Measurements from ENCODE around the gene ARCN1. TPM values are rescaled to one million over a fixed set of nuclear protein-coding genes. Genes with fewer than 3 reads are reported as not detected.
A peak's percentile ranks its signal among the peaks of the same experiment; 100 is the strongest.

ARCN1 gene
- total RNA-seq, 1 experiment from 2014 or later, result 198 TPM

DNA sequence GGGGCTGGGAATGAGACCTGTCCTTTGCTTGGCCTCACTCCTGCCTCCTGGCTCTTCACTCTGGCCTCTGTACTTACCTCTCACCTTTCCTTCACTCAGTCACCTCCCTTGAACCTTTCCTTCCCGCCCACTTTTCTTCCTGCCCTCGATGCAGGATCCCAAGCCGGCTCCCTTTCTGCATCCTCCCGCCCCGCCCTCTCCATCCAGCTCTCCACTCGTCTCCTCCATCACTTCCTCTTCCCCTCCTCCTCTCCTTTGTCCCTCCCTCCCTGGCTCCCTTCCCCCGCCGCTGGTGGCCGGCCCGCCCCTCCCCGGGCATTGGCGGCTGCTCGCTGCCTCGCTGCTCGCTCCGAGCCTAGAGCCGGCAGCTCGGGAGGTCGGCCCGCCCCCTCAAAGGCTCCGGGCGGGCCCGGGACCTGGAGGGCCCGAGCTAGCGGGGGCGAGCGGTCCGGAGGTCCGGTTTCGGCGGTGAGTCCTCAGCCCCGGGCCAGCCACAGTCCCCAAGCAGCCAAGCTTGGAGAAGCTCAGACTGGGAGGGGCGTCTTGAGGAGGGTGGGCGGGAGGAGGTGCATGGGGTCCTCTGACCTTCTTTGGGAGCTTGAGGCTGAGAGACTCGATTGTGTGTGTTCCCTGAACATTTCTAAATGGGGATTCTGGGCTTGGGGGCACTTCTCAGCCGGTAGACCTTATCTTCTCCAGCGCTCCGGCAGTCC is 49.0 kb downstream of the ARCN1 start:
- peak; percentile 92 for DNase-seq (ENCODE audit: low read depth)

DNA sequence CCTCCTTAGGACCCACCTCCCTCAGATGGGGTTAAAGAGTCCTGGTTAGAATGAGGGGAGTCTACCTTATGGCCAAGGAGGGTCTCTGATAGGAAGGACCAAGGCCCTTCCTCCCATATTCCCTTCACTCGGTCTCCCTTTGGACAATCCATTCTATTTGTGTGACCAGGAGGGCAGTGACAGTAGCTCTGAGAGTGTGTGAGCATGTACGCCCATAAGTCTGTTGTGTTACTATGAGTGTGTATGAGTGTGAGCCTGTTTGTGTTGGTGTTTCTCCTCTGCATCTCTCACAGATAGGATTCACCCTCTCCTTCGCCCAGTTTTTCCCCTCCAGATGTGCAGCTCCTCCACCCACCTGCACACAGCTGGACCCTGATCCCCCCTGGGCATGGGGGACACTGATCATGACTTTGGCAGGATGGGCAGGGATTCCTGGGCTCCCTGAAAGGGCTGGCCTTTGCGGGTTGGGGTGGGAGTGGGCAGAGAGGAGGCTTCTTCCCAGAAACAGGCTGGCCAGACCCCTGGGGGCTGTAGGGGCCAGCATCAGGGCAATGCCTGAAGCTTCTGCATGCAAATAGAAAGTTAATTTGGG is 49.7 kb downstream of the ARCN1 start:
- peak; percentile 14 for DNase-seq (ENCODE audit: low read depth)

DNA sequence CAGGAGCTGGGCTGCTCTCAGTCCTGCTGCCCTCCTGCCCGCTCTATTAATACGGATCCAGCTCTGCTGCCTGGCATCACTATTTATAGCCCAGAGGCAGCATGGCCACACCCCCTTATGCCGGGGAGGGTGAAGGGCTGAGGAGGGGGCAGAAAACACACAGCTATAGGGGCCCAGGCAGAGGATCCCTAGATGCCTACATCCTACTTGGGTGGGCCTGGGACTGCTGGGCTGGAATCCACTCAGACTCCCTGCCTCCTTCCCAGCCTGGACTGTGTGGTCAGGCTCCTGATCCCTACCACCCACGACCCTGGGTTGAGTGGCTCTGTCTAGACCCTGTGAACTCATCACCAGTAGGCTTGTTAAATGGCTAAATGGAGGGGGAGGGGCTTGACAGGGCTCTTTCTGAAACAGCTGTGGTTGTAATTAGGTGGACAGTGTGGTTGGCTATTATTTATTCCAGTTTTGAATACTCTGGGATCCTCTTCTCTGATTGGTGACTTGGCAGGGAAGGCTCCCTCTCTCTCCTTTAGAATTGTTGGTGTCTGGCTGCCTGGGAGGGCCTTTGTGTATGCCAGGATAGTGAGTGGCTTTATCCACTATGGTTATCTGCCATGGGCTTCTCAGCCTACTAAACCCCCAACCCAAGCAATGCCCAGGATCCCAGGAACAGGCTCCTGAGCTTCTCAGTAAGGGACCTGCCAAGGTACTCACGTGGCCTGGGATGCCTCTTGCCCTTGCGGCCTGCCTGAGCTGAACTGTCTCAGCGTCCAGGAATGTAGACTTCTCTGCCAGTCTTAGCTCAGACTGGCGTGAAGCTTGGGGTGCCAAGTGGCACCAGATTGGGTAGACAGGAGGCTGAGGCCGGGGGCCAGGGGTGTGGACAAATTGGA is 50.4 kb downstream of the ARCN1 start:
- peak; percentile 90 for DNase-seq (ENCODE audit: low read depth)

DNA sequence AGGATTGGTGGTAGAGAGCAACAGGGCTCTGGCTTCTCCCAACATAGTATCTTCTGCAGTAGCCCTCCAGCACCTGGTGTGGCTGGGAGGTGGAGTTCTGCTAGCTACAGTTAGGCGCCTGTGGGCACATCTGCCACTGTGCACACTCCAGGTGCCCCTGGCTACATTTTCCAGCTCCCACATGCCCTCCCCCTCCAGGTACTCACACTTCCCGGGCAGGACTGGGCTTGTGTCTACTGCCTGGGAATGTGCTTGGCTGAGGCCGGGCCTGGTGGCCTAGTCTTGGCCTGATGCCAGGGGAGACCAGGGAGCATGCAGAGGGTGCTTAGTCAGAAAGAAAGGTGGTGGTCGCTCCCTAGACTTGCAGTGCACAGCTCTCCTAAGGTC is 51.1 kb downstream of the ARCN1 start:
- DNase-seq (ENCODE audit: low read depth), result peak; percentile 49

DNA sequence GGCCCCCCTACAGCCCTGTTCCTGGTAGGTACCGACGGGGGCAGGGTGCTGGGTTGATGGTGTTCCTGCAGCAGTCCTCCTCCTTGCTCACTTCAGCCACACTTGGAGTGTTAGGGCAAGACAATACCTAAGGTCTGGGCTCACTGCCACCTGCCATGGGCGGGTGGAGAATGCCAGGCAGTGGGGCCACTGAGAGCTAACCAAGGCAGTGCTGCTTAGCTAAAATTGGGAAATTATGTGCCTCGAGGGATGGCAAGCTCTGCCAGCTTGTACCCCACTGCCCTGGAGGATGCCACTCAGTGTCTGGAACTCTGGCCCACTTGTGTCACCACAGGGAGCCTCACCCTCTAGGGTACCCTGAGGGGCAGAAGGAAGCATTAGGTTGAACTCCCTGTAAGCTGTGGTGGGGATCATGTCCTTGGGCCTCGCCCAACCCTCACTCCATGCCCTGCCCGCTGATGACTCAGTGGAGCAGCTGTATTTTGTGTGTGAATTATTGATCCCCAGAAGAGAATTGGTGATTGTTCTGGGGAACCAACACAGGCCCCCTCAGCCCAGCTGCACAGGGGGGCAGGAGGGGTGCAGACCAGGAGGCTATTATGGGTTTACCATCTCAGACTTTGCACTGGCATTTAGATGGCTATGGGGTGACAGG is 53.0 kb downstream of the ARCN1 start:
- no peak for DNase-seq (ENCODE audit: low read depth)

DNA sequence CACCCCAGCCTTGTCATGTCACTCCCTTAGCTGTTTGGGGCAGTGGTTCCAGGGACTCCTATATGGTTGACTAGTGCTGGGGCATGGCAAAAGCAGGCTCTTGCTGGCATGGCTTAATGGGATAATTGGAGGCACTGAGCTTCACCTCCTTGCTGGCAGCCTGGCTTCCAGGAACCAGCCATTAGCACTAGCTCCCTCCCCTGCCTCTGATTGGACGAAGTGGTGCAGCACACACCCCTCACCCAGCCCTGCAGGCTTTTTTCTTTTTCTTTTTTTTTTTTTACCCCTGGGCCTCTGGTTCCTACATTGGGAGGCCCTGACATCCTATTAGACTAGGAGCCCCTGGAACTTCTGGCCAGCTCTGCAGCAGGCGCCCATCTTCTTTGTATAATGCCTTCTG is 53.8 kb downstream of the ARCN1 start:
- DNase-seq (ENCODE audit: low read depth), result no peak

DNA sequence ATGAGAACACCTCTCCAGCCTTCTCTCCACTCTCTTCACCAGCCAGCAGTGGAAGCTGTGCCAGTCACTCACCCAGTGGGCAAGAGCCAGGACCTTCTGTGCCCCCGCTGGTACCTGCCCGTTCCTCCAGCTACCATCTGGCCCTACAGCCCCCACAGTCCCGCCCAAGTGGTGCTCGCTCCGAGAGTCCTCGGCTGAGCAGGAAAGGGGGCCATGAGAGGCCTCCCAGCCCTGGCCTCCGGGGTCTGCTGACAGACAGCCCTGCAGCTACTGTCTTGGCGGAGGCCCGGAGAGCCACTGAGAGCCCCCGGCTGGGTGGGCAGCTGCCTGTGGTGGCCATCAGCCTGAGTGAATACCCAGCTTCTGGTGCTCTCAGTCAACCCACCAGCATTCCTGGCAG is 55.4 kb downstream of the ARCN1 start:
- DNase-seq (ENCODE audit: low read depth), result no peak

DNA sequence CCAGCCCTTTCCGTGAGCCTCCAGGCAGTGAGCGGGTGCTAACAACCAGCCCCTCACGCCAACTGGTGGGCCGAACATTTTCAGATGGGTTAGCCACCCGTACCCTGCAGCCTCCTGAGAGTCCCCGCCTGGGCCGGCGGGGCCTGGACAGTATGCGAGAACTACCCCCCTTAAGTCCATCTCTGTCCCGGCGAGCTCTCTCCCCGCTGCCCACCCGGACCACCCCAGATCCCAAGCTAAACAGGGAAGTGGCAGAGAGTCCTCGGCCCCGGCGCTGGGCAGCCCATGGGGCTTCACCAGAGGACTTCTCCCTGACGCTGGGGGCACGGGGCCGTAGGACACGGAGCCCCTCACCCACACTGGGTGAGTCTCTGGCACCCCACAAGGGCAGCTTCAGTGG is 55.8 kb downstream of the ARCN1 start:
- no peak for DNase-seq (ENCODE audit: low read depth)

DNA sequence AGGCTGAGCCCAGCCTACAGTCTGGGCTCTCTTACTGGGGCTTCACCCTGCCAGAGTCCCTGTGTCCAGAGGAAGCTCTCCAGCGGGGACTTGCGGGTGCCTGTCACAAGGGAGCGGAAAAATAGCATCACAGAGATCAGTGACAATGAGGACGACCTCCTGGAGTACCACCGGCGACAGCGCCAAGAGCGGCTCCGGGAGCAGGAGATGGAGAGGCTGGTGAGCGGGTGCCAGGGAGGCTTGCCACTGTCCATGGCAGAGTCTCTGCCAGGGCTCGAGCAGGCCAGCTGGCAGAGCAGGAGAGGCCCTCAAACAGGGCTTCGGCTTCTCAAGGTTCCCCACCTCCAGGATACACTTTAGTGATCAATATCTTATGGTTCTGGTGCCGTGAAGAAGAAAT is 56.2 kb downstream of the ARCN1 start:
- no peak for DNase-seq (ENCODE audit: low read depth)

DNA sequence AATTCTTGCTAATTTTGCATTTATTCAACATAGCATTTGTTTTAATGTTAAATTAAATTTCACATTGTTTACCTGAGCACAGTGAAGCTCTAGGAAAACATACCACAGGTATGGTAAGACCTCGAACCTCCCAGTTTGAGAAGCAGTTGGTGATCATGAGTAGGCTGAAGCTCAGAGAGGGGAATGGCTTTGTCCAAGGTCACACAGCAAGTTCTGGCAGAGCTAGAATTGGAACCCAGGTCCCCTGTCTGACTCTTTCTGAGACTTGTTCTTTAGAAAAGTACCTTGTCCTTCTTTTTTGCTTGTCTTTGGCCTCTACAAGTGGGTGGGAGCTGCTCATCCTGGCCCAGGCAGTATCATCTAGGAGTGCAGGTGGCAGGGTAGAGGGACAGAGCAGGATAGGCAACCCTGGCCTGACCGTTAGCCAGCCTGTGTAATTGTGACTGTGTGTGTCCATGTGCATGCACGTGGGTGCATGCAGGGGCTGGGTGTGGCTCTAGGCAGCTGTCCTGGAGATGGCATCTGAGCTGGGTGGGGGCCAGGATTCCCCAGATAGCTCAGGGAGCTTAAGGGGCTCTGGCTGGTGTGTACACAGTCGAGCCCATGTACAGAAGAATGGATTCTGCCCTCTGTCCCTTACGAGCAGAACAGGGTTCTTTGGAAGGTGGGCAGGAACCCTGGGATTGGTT is 56.8 kb downstream of the ARCN1 start:
- DNase-seq (ENCODE audit: low read depth), result no peak

DNA sequence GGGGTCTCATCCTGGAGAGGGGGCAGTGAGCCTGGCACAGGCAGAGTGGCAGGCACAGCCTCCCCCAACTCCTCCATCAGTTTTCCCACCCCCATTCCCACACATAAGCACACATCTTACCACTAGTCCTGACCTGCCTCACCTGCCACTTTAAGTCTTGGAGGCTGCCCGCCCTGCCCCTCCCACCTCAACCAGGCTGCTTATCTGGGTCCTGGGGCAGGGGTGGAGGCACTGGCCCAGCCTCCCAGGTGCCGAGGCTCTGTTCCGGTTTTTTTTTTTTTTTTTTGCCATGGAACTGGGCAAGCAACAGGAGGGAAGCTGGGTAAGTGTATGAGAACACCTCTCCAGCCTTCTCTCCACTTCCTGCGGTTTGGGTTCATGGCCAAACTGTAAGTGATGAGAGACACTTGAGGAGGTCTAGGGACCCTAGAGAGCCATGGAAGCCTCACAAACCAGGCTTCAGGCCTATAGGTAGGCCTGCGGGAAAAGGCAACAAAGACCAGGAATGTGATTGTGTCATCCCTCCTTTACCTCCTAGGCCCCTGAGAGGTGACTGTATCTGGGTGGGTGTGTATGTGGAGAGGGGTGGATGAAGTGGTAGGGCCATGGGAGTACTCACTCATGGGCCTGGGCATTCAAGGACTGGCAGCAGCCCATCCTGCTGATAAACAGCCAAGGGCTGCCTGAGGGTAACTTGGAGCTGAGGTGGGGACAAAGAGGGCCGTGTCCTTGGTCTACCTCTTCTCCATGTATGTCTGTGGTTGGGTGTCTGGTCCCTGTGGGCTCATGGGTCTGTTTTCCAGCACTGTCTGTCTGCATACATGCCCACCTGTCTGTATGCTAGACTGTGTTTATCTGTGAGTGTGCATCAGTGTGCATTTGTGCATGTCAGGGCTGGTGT is 57.8 kb downstream of the ARCN1 start:
- no peak for DNase-seq (ENCODE audit: low read depth)

DNA sequence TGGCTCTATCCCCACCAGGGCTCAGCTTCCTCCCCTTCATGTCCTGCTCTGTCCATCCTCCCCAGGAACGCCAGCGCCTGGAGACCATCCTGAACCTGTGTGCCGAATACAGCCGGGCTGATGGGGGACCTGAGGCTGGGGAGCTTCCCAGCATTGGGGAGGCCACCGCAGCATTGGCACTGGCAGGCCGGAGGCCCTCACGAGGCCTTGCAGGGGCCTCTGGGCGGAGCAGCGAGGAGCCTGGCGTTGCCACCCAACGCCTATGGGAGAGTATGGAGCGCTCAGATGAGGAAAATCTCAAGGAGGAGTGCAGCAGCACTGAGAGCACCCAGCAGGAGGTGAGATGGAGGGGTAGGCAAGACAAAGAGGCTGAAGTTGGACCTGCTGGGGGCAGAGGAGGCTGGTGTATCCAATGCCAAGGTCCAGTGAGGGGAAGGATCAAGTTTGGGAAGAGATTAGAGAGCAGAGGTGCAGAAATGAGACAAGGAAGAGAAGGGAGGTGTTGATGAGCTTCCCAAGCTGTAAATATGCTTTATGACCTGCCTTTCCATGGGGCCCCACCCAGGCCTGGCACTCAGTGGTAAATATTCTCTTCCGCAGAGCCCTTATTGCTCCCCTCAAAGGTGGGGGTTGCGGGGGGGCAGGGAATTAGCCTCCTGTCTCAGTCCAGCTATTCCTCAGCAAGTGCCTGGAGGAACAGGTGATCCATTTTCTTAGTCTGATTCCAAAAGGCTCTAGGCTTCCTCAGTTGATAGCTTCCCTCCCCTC is 59.1 kb downstream of the ARCN1 start:
- no peak for DNase-seq (ENCODE audit: low read depth)

DNA sequence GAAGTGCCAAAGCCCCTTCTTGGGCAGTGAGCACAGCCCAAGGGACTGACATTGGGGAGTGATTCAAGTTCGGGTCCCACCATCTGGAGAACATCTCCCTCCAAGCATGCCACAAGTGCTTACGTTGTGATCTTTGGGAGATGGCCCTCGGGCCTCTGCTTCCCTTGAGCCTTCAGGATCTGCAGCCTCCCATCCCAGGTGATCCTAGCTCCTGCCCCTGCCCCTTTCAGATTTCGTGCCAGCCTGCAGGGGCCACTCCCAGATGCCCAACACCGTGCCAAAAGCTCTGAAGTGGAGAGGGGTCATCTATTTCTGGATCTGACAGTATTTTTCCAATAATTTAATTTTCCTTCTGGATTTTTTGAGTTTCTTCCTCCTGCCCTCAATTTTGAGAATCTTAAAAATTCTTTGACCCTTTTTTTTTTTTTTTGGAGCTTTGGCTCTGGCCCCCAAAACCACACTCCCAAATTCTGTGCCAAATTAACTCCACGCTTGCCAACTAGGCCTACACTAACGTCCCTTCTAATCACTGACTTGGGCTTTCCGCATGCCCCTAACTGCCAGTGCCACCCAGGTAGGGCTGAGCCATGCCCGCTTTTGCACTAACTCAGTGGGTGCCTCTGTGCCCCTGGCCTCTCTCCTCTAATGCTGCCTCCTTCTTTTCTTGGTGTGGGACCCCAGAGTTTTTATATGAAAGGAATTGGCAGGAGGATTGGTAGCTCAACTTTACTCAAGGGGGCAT is 60.5 kb downstream of the ARCN1 start:
- no peak for DNase-seq (ENCODE audit: low read depth)

DNA sequence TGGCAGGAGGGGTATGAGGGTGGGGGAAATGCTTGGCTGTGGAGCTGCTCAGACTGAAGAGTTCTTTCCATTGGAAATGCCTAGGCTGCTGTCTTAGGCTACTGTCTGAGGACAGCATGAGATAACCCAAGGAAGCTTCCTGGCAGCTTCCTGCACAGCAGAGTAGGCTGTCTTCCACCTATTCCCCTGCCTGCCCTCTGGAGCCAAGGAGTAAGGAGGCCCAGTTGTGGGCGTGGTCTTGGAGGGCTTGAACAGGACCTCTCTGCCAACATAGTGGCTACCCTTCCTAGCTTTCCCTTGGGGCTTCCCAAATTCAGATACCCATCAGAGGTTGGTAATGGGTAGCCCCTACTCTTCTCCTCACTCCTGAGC is 61.1 kb downstream of the ARCN1 start:
- no peak for DNase-seq (ENCODE audit: low read depth)

DNA sequence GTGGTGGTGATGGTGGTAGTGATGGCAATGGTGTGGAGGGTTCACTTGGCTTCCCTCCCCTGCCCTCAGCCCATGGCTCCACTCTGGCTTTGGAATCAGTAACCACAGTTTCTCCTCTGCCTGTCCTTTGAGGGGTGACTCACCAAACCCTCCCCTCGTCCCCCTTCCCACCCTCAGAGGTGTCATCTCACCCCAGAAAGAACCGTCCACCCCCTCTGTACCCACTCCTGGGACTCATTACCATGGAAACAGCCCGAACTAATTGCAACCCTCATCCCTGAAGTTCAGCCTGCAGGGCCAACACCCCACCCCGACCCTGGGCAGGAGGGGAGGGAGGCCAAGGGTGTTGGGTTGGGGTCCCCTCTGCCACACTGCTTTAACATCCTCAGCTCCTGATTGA is 61.8 kb downstream of the ARCN1 start:
- peak; percentile 15 for DNase-seq (ENCODE audit: low read depth)

DNA sequence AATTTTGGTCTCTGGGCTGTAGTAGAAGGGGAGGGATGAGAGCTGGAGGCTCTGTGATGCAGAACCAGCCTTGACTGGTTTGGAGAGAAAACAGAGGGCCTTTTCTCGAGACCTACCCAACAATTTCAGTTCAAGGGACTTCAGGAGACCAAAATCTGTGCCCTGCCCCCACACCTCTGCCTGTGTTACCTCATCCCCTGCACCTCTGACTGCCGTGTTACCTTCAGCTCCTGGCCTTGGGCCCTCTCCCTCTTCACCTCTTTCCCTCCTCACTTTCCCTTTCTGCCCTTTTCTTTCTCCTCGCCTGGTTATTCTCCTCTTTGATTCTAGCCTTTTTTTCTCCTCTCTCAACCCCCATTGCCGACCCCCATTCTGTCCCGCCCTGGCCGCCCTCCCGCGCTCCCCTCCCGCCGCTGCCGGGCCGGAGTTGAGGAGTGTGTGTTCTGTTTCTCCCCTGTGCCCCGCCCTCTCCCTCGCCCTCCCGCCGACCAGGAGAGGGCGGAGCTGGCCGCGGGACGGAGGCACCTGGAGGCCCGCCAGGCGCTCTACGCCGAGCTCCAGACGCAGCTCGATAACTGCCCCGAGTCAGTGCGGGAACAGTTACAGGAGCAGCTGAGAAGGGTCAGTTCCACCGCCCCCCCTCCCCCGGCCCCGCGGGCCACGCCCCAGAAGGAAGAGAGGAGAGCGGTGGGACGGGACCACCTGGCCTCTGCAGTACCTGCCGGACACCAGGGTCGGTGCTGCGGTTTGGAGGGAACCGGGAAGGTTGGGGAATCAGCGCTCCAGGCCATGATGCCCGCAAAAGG is 62.4 kb downstream of the ARCN1 start:
- no peak for DNase-seq (ENCODE audit: low read depth)

DNA sequence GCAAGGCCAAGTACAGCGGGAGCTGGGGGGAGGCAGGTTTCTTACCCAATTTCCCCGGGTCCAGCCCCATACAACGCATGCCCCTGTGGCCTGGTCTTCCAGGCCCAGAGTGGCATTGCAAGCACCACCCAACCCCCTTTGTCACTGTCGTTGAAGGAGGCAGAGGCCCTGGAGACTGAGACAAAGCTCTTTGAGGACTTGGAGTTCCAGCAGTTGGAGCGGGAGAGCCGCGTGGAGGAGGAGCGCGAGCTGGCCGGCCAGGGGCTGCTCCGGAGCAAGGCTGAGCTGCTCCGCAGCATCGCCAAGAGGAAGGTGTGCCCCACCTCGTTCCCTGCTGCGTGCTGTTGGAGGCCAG is 63.0 kb downstream of the ARCN1 start:
- DNase-seq (ENCODE audit: low read depth), result no peak

DNA sequence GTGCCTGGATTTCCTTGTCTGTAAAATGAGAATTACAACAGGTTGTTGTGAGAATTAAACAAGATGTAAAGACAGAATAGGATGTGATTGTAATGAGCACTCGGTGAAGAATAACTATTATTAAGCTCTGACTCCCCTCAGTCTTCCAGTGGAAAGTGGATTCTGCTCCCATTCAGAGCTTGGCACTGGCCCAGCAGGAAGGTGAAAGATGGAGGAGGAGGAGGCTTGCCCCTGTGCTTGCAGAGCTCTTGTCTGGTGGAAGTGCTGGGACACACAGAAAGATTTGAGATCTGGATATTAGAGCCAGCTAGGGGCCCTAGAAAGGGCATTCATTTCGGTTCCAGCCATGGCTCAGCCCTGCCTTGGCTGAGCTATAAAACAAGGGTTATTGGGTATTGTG is 63.4 kb downstream of the ARCN1 start:
- no peak for DNase-seq (ENCODE audit: low read depth)

Data from RPMI7951 (cell line).